Fibroblast of skin of abdomen (primary cell): ENCODE results near the gene PKMYT1.
A peak's percentile ranks its signal among the peaks of the same experiment; 100 is the strongest.
"Not testable (repeated sequence)": the region's sequence is repeated elsewhere in the genome, so short reads cannot be mapped to it uniquely, and the experiment has no call there.

Experiments
- DNase-seq: peaks from one replicate; pipeline ENCODE4 v3.0.0-alpha.2; 2013

PKMYT1 gene

GRCh38 chr16:2929693-2930092 is 50.6 kb downstream of the PKMYT1 start:
- no peak for DNase-seq

GRCh38 chr16:2928796-2929195 is 51.5 kb downstream of the PKMYT1 start:
- DNase-seq: no peak

- DNase-seq: not testable (repeated sequence)
Observed at GRCh38 chr16:2928151-2928550, 52.1 kb downstream of the PKMYT1 start.

- peak; percentile 80 for DNase-seq
Observed at GRCh38 chr16:2927010-2927646, 53.1 kb downstream of the PKMYT1 start.

GRCh38 chr16:2926650-2926999 is 53.6 kb downstream of the PKMYT1 start:
- DNase-seq: no peak

- DNase-seq: no peak
Observed at GRCh38 chr16:2925951-2926649, 54.1 kb downstream of the PKMYT1 start.

- DNase-seq: no peak
Observed at GRCh38 chr16:2924901-2925755, 55.1 kb downstream of the PKMYT1 start.

- DNase-seq: no peak
Observed at GRCh38 chr16:2923481-2923880, 56.8 kb downstream of the PKMYT1 start.
